Measurements from ENCODE around the gene PMS2. TPM values are rescaled to one million over a fixed set of nuclear protein-coding genes. Genes with fewer than 3 reads are reported as not detected.
"Not testable (repeated sequence)": the region's sequence is repeated elsewhere in the genome, so short reads cannot be mapped to it uniquely, and the experiment has no call there.

PMS2 gene
- total and polyA plus RNA-seq, 10 donors: 4.7 to 20.0 (median 14.2) TPM

- H3K27ac ChIP-seq; H3K36me3 ChIP-seq; H3K27me3 ChIP-seq (replicated peaks in 1 of 7); H3K4me1 ChIP-seq; DNase-seq; H3K9me3 ChIP-seq; intact Hi-C loops (cut with DNase I; ENCODE audit: low total_unique reads); H3K4me3 ChIP-seq: not testable (repeated sequence)
- WGBS, 5 donors: no CpG with 5 or more reads among the region's 17 CpGs
Observed at GRCh38 chr7:5934945-5935450, 73.9 kb downstream of the PMS2 start.

- Histone ChIP-seq H3K27ac (peak overlapping the region in 1 of 8 donors; percentile 14), H3K36me3 (peaks cover 0 to 20% (median 0%) of the 10 kb centered on the region in 6 donors)
- H3K9me3 ChIP-seq; DNase-seq; H3K4me1 ChIP-seq; intact Hi-C loops (cut with DNase I; ENCODE audit: low total_unique reads); H3K4me3 ChIP-seq; H3K27me3 ChIP-seq (replicated peaks in 1 of 7): not testable (repeated sequence)
- WGBS, 5 donors: 21 to 94% (median 78%) methylated on average over 3 to 7 of the region's 13 CpGs
- TF ChIP-seq POLR2AphosphoS5 (IDR thresholded peaks at IDR 0.05): peak in 1 of 3 donors; percentile 26
Observed at GRCh38 chr7:5931905-5932644, 76.8 kb downstream of the PMS2 start.

- DNase-seq; H3K4me1 ChIP-seq; H3K9me3 ChIP-seq; intact Hi-C loops (cut with DNase I; ENCODE audit: low total_unique reads); H3K4me3 ChIP-seq; H3K27me3 ChIP-seq (replicated peaks in 1 of 7): not testable (repeated sequence)
- WGBS, 5 donors: 94 to 97% (median 96%) methylated on average over 13 to 14 of the region's 14 CpGs
- peaks cover 0 to 23% (median 0%) of the 10 kb centered on the region in 6 donors for H3K36me3 ChIP-seq
- peak overlapping the region in 3 of 8 donors; percentile 18 to 26 (median 18) for H3K27ac ChIP-seq
Observed at GRCh38 chr7:5931250-5931649, 77.6 kb downstream of the PMS2 start.

- H3K9me3 ChIP-seq; H3K4me1 ChIP-seq; H3K27me3 ChIP-seq (replicated peaks in 1 of 7); H3K27ac ChIP-seq; H3K4me3 ChIP-seq; intact Hi-C loops (cut with DNase I; ENCODE audit: low total_unique reads); DNase-seq: not testable (repeated sequence)
- 94% methylated on average over 2 of the region's 10 CpGs; no CpG with 5 or more reads in 4 of the 5 donors for WGBS, 5 donors
- H3K36me3 ChIP-seq: peaks cover 0 to 30% (median 2%) of the 10 kb centered on the region in 6 donors
Observed at GRCh38 chr7:5930290-5930689, 78.6 kb downstream of the PMS2 start.

- DNase-seq; H3K9me3 ChIP-seq; H3K4me3 ChIP-seq; H3K4me1 ChIP-seq; H3K27ac ChIP-seq; H3K27me3 ChIP-seq (replicated peaks in 1 of 7); intact Hi-C loops (cut with DNase I; ENCODE audit: low total_unique reads): not testable (repeated sequence)
- 92% methylated on average over 2 of the region's 13 CpGs; no CpG with 5 or more reads in 4 of the 5 donors for WGBS, 5 donors
- H3K36me3 ChIP-seq: peaks cover 0 to 48% (median 2%) of the 10 kb centered on the region in 6 donors
Observed at GRCh38 chr7:5926263-5926870, 82.5 kb downstream of the PMS2 start.

GRCh38 chr7:5924630-5925029 lies 84.2 kb downstream of the PMS2 start:
- H3K4me1 ChIP-seq; intact Hi-C loops (cut with DNase I; ENCODE audit: low total_unique reads); H3K9me3 ChIP-seq; H3K27me3 ChIP-seq (replicated peaks in 1 of 7); DNase-seq; H3K27ac ChIP-seq; H3K4me3 ChIP-seq: not testable (repeated sequence)
- no CpG with 5 or more reads among the region's 12 CpGs for WGBS, 5 donors
- H3K36me3 ChIP-seq: peaks cover 0 to 50% (median 2%) of the 10 kb centered on the region in 6 donors

- H3K4me1 ChIP-seq; H3K4me3 ChIP-seq; H3K9me3 ChIP-seq; H3K27me3 ChIP-seq (replicated peaks in 1 of 7); DNase-seq; H3K27ac ChIP-seq; intact Hi-C loops (cut with DNase I; ENCODE audit: low total_unique reads): not testable (repeated sequence)
- 83 to 100% (median 94%) methylated on average over 1 to 2 of the region's 2 CpGs; no CpG with 5 or more reads in 1 of the 5 donors for WGBS, 5 donors
- H3K36me3 ChIP-seq: peaks cover 0 to 52% (median 2%) of the 10 kb centered on the region in 6 donors
Observed at GRCh38 chr7:5924180-5924579, 84.7 kb downstream of the PMS2 start.

Small RNA genes lying within 50 kb of the gene (small RNA-seq; reads per million reads assigned to genes)
- gene RF00019 (0 reads per million in 4 donors), gene RNU6-218P (0 reads per million in 4 donors), gene SNORA80D (0 to 1.2 (median 0.41) reads per million in 4 donors)

Other genes with a start within 250 kb of the PMS2 start
- 10 to 100 TPM; 45.4 to 65.1 (median 53.6) TPM for gene RNF216, start 227.4 kb downstream of the PMS2 start, total RNA-seq
- 10 to 100 TPM in 2 of 3 donors, 1 to 10 TPM in 1; 10.0 to 18.3 (median 15.1) TPM for gene RNF216, start 227.4 kb downstream of the PMS2 start, polyA plus RNA-seq
- 1 to 10 TPM in 1 of 7 donors, under 1 TPM in 3, not detected in 3; 0.70 to 1.1 (median 0.85) TPM for gene OCM, start 128.3 kb downstream of the PMS2 start, total RNA-seq
- 1 to 10 TPM; 1.1 to 2.9 (median 1.8) TPM for gene OCM, start 128.3 kb downstream of the PMS2 start, polyA plus RNA-seq
- 10 to 100 TPM; 43.5 to 78.0 (median 65.9) TPM for gene CCZ1, start 110.3 kb downstream of the PMS2 start, total RNA-seq
- 10 to 100 TPM; 31.6 to 61.0 (median 37.4) TPM for gene CCZ1, start 110.3 kb downstream of the PMS2 start, polyA plus RNA-seq
- 1 to 10 TPM in 5 of 7 donors, under 1 TPM in 2; 0.60 to 7.1 (median 1.5) TPM for gene RSPH10B, start 38.4 kb downstream of the PMS2 start, total RNA-seq
- gene RSPH10B, start 38.4 kb downstream of the PMS2 start, polyA plus RNA-seq: under 1 TPM; 0.30 to 0.83 (median 0.54) TPM
- gene AIMP2, start 223 bp upstream of the PMS2 start, total RNA-seq: 10 to 100 TPM; 14.0 to 26.8 (median 19.2) TPM
- 10 to 100 TPM; 14.9 to 27.3 (median 20.9) TPM for gene AIMP2, start 223 bp upstream of the PMS2 start, polyA plus RNA-seq
- under 1 TPM in 1 of 7 donors, not detected in 6; 0.37 TPM for gene ANKRD61, start 22.3 kb upstream of the PMS2 start, total RNA-seq
- gene ANKRD61, start 22.3 kb upstream of the PMS2 start, polyA plus RNA-seq: under 1 TPM in 2 of 3 donors, not detected in 1; 0.05 to 0.13 TPM
- 100 to 1,000 TPM in 4 of 7 donors, 10 to 100 TPM in 3; 61.0 to 243 (median 108) TPM for gene EIF2AK1, start 50.1 kb upstream of the PMS2 start, total RNA-seq
- 10 to 100 TPM; 32.4 to 39.0 (median 36.6) TPM for gene EIF2AK1, start 50.1 kb upstream of the PMS2 start, polyA plus RNA-seq
- 10 to 100 TPM in 5 of 7 donors, 1 to 10 TPM in 2; 9.3 to 14.7 (median 11.8) TPM for gene USP42, start 95.9 kb upstream of the PMS2 start, total RNA-seq
- 1 to 10 TPM; 2.2 to 3.8 (median 3.0) TPM for gene USP42, start 95.9 kb upstream of the PMS2 start, polyA plus RNA-seq